Measurements from ENCODE around the gene LGR6. TPM values are rescaled to one million over a fixed set of nuclear protein-coding genes. Genes with fewer than 3 reads are reported as not detected.

Gene LGR6
- total RNA-seq, 1 donor from 2014 or later = 26.0 TPM

DNA sequence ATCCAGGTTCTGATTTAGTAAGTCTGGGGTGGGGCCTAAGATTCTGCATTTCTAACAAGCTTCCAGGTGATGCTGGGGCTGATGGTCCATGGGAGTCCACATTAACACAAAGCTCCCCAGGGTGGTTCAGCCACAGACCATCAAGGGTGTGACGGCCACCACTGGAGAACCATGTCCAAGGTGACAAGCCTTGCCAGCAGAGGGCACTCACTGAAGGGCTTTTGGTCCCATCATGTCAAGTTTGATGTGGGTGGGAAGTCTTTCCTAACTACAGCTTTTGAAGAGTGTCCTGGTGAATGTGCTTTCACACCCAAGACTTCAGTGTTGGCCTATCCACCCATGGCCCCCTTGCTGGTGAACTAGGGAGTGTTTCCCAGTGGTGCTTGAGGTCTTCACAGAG is 81.0 kb downstream of the LGR6 start:
- H3K27ac ChIP-seq = no peak overlapping the region
- H3K36me3 ChIP-seq = peaks cover 0 to 6% of the 10 kb centered on the region in 2 donors
- no peak overlapping the region for H3K4me3 ChIP-seq
- DNase-seq (ENCODE audit: low spot score in 2 of 2) = peak in 1 of 2 donors; percentile 42
- intact Hi-C loops (cut with DNase I) = no loop called here
- no peaks in the 10 kb centered on the region for H3K9me3 ChIP-seq
- TF ChIP-seq CTCF (IDR thresholded peaks at IDR 0.05) = peak in 1 of 3 experiments; percentile 15
- H3K4me1 ChIP-seq = peaks cover 0 to 6% of the 10 kb centered on the region in 2 donors
- H3K27me3 ChIP-seq = no peaks in the 10 kb centered on the region

DNA sequence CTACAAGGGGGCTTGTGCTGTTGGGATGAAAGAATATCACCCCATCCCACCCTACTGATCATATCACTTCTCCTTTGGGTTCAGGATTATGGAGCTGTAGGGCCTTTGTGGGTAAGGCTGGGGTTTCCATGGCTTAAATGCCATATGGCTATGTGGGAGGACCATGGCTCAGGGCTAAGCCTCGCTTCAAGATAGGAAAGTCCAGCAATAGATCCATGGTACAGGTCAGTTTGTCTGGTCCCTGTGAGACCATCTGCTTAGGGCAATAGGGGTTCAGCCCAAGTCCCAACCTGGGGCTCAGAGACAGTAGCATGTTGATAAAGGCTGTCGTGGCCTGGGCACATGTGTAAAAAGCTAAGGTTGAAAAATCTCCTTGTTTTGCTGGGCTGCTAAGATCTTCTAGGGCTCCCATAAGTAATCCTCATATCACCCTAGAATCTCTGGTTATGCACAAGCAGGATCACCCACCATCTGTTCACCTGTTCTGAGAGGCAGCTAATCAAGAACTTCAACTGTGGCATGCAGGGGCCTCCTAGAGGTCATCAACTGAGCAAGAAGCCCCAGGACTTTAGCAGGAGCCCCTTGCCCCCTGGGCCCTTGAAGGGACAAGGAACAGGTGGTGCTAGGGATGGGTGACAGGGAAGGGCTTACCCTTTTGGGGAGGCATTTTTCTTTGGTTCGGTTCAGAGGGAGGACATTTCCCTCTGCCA is 81.6 kb downstream of the LGR6 start:
- peak in 1 of 2 donors; percentile 52 for DNase-seq (ENCODE audit: low spot score in 2 of 2)
- peaks cover 0 to 9% of the 10 kb centered on the region in 2 donors for H3K4me1 ChIP-seq
- no peaks in the 10 kb centered on the region for H3K9me3 ChIP-seq
- H3K27me3 ChIP-seq = no peaks in the 10 kb centered on the region
- peaks cover 1 to 6% of the 10 kb centered on the region in 2 donors for H3K36me3 ChIP-seq
- TF ChIP-seq CTCF (IDR thresholded peaks at IDR 0.05) = no peak
- no peak overlapping the region for H3K4me3 ChIP-seq
- intact Hi-C loops (cut with DNase I) = no loop called here
- H3K27ac ChIP-seq = no peak overlapping the region

- Histone ChIP-seq H3K36me3 (peaks cover 6 to 8% of the 10 kb centered on the region in 2 donors), H3K4me3 (no peak overlapping the region), H3K27me3 (no peaks in the 10 kb centered on the region), H3K27ac (peak overlapping the region in 1 of 2 donors; percentile 32), H3K9me3 (no peaks in the 10 kb centered on the region), H3K4me1 (peaks cover 8 to 16% of the 10 kb centered on the region in 2 donors)
- intact Hi-C loops (cut with DNase I) = no loop called here
- no peak for TF ChIP-seq CTCF (IDR thresholded peaks at IDR 0.05)
- peak in 1 of 2 donors; percentile 53 for DNase-seq (ENCODE audit: low spot score in 2 of 2)
These were observed 82.6 kb downstream of the LGR6 start for GRCh38 chr1:202276081-202276715.

DNA sequence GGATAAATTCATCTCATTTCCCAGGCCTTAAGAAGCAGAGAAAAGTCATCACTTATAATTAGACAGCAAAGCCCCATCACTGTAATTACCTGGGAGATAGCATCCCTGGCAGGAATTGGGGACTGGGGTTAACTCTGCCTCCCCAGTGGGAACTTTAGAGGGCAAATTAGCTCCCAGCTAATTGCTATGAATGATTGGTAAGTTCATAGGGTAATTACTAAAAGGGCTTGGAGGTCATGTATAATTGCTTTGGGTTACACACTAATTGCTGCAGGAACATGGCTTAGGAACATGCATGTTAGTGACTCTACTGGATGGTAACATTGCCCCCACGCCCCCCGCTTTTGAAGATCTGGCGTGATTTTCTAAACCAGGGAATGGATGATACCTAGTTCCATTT is 83.3 kb downstream of the LGR6 start:
- Histone ChIP-seq H3K4me3 (no peak overlapping the region), H3K27ac (no peak overlapping the region), H3K36me3 (peaks cover 6 to 8% of the 10 kb centered on the region in 2 donors), H3K9me3 (no peaks in the 10 kb centered on the region), H3K27me3 (no peaks in the 10 kb centered on the region), H3K4me1 (peaks cover 12 to 23% of the 10 kb centered on the region in 2 donors)
- intact Hi-C loops (cut with DNase I) = no loop called here
- no peak for TF ChIP-seq CTCF (IDR thresholded peaks at IDR 0.05)
- peak in 1 of 2 donors; percentile 11 for DNase-seq (ENCODE audit: low spot score in 2 of 2)

- intact Hi-C loops (cut with DNase I) = no loop called here
These were observed 85.2 kb downstream of the LGR6 start for GRCh38 chr1:202278751-202279150.

More at GRCh38 chr1:202278751-202279150, 85.2 kb downstream of the LGR6 start:
- H3K27me3 ChIP-seq = no peaks in the 10 kb centered on the region
- H3K36me3 ChIP-seq = peaks cover 6 to 8% of the 10 kb centered on the region in 2 donors
- no peak overlapping the region for H3K4me3 ChIP-seq
- DNase-seq (ENCODE audit: low spot score in 2 of 2) = peak in 1 of 2 donors; percentile 52
- TF ChIP-seq CTCF (IDR thresholded peaks at IDR 0.05) = no peak
- H3K27ac ChIP-seq = peak overlapping the region in 1 of 2 donors; percentile 66
- no peaks in the 10 kb centered on the region for H3K9me3 ChIP-seq
- H3K4me1 ChIP-seq = peaks cover 17 to 39% of the 10 kb centered on the region in 2 donors
